Right lobe of liver (tissue), 4 donors: Measurements from ENCODE around the gene ACTR6.

Source experiments
- CTCF ChIP-seq, 4 donors: fragments of 200-600 bp in 3 of 4; fragments of 450-650 bp in 1 of 4; IDR thresholded peaks; one replicate each; pipeline versions ENCODE4 v1.5.1 to v1.8.0; 2016 to 2022; ENCODE audit warnings: antibody characterized with exemption in 4 of 4, mild to moderate bottlenecking in 2 of 4
- POLR2A ChIP-seq: fragments of 450-650 bp; IDR thresholded peaks from one replicate; pipeline ENCODE4 v1.6.1; 2017; ENCODE audit warnings: antibody characterized with exemption, mild to moderate bottlenecking
- donor health status: DM: no; HTN: no; CAD: no.
- donor health status: DM: no; HTN: no; CAD: no.
- donor health status: DM: no; HTN: yes; CAD: no.

- TF ChIP-seq CTCF (IDR thresholded peaks at IDR 0.05) (no peak), POLR2A (no peak)
Measured at GRCh38 chr12:100239589-100239988, 39.0 kb downstream of the ACTR6 start.
